GM19438 (cell line): ENCODE measurements around the gene FAM117B.

Source experiments
- ATAC-seq: cut with Tn5 transposase; IDR thresholded peaks from one replicate; pipeline ENCODE4 v1.9.1; 2021; ENCODE audit warnings: low read depth; ENCODE audit not compliant: unreplicated experiment

FAM117B gene

GRCh38 chr2:202634556-202635427, at the start of gene FAM117B:
TSS of gene FAM117B (plus strand) at chr2:202634969. CDS start at chr2:202635188, 219 bp downstream.
- ATAC-seq: peak; percentile 82

GRCh38 chr2:202588647-202589581, 45.9 kb upstream of the FAM117B start:
- ATAC-seq: peak; percentile 74

GRCh38 chr2:202589582-202589949, 45.2 kb upstream of the FAM117B start:
- no peak for ATAC-seq

DNA sequence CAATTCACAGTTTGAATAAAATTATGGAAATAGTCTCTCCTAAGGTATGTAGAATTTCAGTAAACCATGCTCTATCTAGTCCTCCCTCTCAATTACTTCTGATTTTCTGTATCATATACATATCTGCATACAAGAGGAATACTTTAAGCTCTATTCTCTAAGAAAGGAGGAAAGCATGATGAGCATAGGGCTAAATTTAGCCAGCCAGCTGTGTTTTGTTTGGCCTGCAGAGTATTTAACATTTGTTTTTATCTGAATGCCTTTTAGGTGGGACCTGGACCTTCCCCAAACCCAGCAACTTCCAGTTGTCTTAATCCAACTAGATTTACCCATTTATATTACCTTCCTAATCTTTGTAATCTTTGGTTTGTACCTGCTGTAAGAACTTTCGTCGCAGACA, 42.2 kb upstream of the FAM117B start:
- ATAC-seq: no peak

DNA sequence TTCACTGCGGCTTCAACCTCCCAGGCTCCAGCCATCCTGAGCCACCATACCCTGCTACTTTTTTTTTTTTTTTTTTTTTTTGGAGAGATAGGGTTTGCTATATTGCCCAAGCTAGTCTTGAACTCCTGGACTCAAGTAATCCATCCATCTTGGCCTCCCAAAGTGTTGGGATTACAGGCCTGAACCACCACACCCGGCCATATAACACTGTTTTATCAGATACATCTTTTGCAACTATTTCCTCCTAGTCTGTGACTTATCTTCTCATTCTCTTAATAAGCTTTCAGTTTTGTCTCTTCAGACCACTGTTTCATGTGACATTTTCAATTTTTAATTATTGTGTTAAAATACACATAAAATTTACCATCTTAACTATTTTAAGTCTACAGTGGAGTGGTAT, 35.7 kb upstream of the FAM117B start:
- no peak for ATAC-seq

GRCh38 chr2:202599911-202600310, 34.9 kb upstream of the FAM117B start:
- no peak for ATAC-seq

DNA sequence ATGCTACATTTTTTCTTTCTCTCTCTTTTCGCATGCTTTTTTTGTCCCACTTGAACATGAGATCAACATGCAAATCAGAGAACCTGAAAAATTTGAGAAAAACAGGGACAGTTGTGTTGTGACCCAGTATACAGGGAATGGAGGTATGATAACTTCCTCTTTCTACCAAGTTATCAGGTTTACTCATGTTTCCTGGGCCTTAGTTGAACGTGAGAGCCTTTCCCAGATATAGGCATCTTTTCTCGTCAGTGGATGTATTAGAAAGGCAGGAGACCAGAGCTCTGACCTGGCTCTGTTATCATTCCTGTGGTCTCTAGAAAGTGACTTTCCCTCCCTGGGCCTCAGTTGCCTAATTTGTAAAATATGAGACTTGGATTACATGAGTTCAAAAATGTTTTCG, 30.1 kb upstream of the FAM117B start:
- no peak for ATAC-seq

DNA sequence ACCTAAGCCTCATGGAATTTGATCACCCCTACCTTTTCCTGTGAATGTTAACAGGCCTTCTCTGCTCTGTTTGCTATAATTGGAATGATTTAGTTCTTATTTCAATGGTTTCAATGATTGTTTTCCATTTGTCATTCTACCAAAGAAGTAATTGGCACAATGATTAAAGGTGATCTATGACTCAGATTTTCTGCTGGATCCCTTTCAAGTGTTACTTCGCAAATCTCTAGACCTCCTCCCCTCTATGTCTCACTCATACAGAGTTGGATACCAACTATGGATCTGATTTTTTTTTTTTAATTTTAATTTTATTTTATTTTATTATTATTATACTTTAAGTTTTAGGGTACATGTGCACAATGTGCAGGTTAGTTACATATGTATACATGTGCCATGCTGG, 29.6 kb upstream of the FAM117B start:
- ATAC-seq: no peak

DNA sequence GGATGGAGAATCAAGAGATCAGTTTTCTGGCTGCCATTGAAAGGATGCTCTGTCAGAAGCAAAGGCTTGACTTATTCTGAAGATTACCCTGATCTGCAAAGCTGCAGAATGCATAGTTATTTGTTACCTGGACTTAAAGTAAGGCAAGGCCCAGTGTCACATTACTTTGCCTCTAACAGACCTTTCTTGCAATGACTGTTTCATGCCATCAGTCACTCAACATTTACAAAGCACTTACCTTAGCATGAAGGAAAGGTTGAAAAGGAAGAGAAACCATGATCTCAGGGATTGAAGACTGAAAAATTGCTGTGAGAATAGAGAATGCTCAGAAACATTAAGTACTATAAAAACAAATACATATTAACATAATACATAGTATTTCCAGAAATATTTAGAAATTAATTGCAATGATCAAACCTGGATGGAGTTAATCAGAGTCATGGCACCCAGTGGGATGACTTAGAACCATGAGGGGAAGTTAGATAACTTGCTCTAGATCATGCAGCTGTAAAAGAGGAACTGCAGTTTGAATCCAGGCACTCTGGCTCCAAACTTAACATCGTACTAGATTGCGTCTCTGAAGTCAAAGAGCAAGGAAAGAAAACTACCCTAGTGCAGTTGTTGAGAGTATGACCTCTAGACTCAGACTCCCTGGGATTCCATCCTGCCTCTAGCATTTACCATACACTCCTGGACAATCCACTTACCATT, 26.5 kb upstream of the FAM117B start:
- ATAC-seq: no peak

- ATAC-seq: peak; percentile 85
Observed at GRCh38 chr2:202609381-202610145, 25.2 kb upstream of the FAM117B start.

DNA sequence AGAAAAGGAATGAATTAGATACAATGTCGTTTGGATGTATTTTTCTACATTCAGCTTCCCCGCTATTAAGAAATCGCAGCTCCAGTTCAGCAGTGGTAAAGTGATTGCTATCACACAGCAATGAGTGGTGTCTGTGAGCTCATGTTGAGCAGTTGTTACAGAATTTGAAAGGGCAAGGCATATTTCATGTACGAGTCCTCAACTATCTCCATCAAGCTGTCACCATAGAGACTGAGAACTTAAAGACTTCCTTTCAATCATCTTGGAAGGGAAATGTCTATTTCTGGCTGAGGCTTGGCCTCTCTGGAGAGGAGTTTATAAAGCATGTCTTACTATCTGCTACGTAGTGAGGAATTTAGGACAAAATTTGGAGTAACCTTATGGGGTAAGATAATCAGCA, 24.4 kb upstream of the FAM117B start:
- no peak for ATAC-seq

GRCh38 chr2:202612145-202612544, 22.6 kb upstream of the FAM117B start:
- ATAC-seq: no peak

DNA sequence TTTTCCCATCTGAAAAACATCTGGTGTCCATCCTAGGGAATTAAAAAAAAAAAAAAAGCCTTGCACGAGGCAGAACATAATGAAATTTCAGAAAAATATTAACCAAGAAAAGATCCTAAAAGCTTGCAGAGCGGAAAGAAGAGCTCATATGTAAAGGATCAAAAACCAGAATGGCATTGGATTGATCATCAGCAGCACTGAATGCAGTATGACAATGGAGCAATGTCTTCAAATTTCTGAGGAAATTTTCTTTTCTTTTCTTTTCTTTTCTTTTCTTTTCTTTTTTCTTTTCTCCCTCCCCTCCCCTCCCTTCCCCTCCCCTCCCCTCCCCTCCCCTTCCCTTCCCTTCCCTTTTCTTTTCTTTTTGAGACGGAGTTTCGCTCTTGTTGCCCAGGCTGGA, 21.3 kb upstream of the FAM117B start:
- ATAC-seq: no peak

DNA sequence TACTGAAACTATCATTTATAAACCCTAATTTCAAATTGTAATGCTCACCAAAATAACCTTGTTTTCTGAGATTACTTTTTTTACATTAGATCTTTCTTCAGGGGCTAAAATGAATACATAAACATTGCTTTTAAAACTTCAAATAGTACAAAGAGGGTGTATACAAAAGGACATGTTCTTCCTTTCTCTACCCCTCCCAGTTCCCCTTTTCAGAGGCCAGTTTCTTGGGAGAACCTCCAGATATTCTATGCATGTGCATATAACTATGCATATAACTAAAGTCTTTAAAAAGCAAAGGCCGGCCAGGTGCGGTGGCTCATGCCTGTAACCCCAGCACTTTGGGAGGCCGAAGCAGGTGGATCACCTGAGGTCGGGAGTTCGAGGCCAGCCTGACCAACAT, 10.6 kb upstream of the FAM117B start:
- ATAC-seq: no peak

DNA sequence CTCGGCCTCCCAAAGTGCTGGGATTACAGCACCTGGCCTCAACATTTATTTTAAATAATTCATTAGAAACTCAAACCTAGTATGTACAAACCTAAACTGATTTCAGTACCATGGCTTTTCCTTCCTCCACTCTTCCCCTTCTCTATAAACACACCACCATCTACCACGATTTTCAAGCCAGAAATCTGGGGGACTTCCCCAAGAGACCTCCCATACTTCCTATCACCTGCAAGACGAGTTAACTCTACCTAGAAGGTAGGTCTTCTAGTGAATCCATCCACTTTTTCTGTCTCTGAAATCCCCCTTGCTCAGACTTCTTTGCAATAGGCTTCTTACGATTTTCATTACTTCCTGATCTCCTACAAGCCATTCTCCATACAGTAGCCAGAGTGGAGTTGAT, 7.7 kb upstream of the FAM117B start:
- no peak for ATAC-seq

DNA sequence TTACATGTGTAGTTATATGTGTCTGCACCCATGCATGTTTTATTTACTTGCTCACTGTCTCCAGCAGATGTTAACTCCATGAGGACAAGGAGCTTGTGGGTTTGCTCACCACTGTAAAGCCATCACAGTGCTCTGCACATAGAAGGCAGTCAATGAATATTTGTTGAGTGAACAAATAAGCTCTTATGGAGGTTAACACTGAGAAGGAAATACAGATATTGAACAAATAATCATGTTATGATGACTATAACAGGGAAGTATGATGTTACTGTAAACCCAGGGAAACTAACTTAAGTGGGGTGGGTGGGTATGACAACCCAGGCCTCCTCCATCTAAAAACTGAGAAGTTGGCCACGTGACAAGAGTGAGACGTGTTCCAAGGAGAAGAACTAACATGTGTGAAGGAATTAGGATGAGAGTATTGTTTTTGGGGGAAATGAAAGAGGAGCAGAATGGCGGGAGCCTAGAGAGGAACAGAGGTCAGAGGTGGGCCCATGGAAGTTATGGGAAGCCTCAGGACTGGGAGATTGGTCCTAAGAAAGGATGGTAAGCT, 6.0 kb upstream of the FAM117B start:
- no peak for ATAC-seq

DNA sequence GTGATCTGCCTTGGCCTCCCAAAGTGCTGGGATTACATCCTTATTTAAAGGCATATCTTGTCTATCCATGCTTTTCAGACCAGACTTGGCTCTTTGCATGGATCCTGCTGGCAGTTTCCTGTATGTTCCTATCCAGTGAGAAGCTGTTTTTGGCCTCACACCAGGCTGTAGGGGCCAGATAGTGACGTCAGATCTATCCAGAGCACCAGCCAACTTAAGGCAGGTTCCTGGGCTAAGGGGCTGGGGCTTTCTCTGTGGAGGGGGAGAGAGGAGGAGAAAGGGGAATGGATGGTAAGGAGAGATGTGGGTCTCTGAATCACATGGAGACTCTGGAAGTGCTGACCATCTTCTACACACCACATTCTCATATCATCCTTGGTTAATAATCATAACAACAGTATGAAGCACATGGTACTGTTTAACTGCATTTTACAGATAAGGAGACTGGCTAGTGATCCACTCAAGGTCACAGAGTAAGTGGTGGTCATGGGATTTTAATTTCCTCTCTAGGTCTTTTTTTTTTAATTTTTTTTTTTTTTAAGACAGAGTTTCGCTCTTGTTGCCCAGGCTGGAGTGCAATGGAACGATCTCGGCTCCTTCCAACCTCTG, 2.0 kb upstream of the FAM117B start:
- no peak for ATAC-seq

DNA sequence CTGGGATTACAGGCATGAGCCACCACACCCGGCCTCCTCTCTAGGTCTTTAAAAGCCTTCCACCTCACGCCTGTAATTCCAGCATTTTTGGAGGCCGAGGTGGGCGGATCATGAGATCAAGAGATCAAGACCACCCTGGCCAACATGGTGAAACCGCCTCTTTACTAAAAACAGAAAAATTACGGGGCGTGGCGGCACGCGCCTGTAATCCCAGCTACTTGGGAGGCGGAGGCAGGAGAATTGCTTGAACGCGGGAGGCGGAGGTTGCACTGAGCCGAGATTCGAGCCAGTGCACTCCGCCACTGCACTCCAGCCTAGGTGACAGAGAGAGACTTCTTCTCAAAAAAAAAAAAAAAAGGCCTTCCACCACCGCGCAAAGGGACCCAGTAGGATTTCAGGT, 1.3 kb upstream of the FAM117B start:
- ATAC-seq: no peak

- peak; percentile 66 for ATAC-seq
Observed at GRCh38 chr2:202635428-202636212, 851 bp downstream of the FAM117B start.
